ENCODE results near the gene MMGT1.

The MMGT1 gene

GRCh38 chrX:135973548-135974278, at the start of gene MMGT1:
TSS of gene MMGT1 (minus strand) at chrX:135973988. CDS start at chrX:135973675, 313 bp downstream.
- DNase-seq (ENCODE audit: low read depth in 2 of 2): peak; percentile 63 to 79

DNA sequence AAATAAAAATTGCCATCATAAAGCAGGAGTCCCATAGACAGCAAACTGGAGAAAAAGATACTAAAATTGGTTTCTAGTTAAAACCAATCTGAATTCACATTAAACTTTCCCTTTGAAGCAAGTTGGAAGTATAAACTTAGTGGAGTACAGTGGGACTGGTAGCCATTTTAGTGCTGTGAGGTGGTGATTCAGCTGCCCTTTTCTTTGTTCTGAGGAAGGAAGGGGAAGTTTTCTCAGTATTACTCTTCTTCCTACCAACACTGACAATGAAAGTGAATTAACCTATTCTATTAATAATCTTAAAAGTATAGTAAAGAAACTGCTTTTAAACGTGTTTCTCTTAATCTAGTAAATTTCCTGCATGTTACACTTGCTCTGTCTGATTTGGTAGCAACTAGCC, 48.1 kb upstream of the MMGT1 start:
- no peak for DNase-seq (ENCODE audit: low read depth in 2 of 2)

DNA sequence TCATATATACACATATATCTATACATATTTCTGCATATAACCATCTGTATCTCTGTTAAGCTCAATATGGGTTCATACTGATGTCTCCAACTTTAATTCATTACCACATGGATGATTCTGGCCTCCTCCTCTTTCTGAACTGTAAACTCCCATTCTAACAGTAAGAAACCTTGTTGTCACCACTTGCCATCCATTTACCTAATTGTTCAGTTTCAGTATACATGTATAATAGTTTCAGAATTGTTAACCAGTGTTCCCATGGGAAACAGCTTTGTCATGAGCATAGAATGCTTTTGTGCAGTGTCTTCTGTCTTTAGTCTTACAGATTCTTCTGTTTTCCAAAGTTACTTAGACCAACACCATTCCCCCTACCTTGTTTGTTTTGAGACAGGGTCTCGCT, 47.4 kb upstream of the MMGT1 start:
- DNase-seq (ENCODE audit: low read depth in 2 of 2): no peak

GRCh38 chrX:136019226-136019625, 45.4 kb upstream of the MMGT1 start:
- DNase-seq (ENCODE audit: low read depth in 2 of 2): no peak

DNA sequence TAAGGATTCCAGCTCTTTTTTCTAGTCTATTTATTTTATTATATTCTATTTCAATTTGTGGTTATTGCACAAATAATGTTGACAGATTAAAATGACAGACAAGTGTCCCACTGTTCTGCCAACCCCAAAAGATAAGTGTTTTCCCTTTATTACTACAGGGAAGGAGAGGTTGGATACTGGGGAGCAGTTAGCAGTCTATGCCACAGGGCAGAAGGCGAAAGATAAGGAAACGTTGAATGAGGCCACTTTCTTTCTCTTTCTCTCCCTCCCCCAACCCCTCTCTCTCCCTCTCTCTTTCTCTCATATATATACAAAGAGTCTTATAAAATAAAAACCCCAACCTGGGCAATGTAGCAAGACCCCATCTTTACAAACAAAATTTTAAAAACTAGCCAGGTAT, 43.1 kb upstream of the MMGT1 start:
- no peak for DNase-seq (ENCODE audit: low read depth in 2 of 2)

DNA sequence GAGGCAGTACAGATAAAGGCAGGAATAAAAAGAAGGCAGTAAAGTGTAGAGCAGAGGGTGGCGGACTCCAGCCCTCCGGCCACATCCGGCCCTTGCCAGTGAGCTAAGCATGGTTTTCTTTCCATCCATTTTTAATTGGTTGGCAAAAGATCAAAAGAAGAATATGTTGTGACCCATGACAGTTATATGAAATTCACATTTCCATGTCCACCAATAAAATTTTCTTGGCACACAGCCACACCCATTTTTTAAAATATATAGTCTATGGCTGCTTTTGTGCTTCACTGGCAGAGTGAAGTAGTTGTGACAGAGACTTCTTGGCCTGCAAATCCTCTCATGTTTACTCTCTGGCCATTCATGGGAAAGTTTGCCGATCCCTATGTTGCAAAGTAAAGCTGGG, 41.2 kb upstream of the MMGT1 start:
- DNase-seq (ENCODE audit: low read depth in 2 of 2): no peak

GRCh38 chrX:135988245-135988644, 14.5 kb upstream of the MMGT1 start:
- no peak for DNase-seq (ENCODE audit: low read depth in 2 of 2)

- no peak for DNase-seq (ENCODE audit: low read depth in 2 of 2)
These were observed 12.2 kb upstream of the MMGT1 start for GRCh38 chrX:135985973-135986310.

DNA sequence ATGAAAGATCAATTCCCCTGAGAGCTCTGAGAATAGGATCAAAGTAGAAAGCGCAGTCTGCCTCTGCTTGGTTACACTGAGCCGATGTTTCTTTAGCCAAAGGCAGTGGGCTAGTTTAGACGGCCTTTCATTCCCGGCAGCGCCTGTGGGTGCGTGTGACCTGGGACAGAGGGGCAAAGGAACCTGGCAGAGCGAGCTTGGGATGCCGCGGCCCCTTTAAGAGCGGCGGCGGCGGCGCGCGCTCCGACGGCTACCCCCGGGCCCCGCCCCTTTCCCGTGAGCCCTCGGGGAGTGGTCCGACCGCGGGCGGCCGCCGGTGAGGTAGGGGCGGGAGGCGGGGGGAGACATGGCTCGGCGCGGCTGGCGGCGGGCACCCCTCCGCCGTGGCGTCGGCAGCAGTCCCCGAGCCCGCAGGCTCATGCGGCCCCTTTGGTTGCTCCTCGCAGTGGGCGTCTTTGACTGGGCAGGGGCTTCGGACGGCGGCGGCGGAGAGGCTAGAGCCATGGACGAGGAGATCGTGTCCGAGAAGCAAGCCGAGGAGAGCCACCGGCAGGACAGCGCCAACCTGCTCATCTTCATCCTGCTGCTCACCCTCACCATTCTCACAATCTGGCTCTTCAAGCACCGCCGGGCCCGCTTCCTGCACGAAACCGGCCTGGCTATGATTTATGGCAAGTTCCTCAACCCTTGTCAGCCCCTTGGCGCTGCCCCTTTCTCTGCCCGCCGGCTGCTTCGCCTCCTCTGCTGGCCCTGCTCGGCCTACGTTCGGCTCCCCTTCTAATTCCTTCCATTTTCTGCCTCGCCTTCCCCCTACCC, 11.6 kb upstream of the MMGT1 start, which contains the start of gene SLC9A6:
TSS of gene SLC9A6 (plus strand) at position 279 of the 816 bp plus-strand sequence. CDS start at position 503, 224 bp downstream.
- peak; percentile 47 to 53 for DNase-seq (ENCODE audit: low read depth in 2 of 2)

DNA sequence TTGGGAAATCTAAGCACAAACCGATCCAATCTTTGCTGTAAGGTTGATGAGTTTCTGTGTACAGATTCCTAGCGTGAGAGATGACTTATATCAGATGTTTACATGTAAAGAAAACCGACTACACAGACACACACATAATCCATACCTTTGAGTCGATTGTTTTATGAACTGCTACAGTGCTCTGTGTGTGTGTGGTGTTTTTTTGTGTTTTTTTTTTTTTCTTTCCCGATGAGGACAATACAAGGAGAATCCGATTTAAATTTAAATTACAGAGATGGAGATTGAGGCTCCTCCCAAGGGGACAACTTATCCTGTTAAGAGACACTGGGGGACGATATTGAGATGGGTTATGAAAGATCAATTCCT, 11.0 kb upstream of the MMGT1 start:
- no peak for DNase-seq (ENCODE audit: low read depth in 2 of 2)

DNA sequence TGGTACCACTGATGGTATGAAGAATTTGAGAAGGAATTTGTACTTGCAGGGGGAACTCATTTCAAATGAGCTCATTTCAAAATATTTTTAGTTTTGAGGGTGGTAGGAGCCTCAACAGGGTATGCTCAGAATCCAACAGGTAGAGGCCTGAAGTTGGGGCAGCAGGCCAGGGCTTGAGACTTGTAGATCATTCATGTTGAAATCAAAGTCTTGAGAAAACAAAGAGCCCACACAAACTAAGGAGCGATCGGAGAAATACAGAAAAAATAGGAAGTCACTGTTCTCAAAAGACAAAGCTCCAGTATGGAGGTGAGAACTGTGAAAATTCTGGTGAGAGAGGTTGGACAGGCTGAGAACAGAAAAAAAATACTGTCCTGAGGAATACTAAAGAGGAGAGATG, 10.5 kb upstream of the MMGT1 start:
- no peak for DNase-seq (ENCODE audit: low read depth in 2 of 2)

- no peak for DNase-seq (ENCODE audit: low read depth in 2 of 2)
These were observed 9.1 kb upstream of the MMGT1 start for GRCh38 chrX:135982860-135983259.

DNA sequence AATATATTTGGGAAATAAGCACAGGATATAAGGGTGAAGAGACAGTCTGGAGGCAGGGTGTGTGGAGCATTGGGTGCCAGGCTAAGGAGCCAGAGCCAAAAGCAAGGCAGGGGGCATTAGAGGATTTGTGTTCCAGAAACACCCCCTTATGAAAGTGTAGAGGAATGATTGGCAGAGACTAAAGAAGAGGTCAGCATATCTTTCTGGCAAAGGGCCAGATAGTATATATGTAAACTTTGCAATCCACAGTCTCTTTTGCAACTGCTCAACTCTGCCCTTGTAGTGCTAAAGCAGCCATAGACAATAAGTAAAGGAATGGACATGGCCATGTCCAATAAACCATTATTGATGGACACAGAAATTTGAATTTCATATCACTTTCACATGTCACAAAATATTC, 7.9 kb upstream of the MMGT1 start:
- DNase-seq (ENCODE audit: low read depth in 2 of 2): no peak

- DNase-seq (ENCODE audit: low read depth in 2 of 2): no peak
These were observed 7.2 kb upstream of the MMGT1 start for GRCh38 chrX:135981010-135981409.

DNA sequence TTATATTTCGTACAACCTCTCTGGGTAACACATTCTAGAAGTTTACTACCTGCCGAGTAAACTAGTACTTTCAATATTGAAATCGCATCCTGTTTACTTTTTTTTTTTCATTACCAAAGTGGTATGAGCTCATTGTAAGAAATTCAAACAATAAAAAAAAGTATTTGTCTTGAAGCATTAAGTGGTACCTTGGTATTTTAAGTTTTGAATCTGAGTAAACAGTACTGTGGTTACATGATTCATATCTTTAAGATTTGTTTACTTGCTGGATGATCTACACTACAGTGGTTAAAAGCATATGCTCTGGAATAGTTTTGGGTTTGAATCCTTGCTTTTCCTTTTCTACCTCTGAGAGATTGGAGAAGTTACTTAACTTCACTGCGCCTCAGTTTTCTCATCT, 3.8 kb upstream of the MMGT1 start:
- no peak for DNase-seq (ENCODE audit: low read depth in 2 of 2)

- no peak for DNase-seq (ENCODE audit: low read depth in 2 of 2)
These were observed 1.6 kb upstream of the MMGT1 start for GRCh38 chrX:135975421-135975820.

DNA sequence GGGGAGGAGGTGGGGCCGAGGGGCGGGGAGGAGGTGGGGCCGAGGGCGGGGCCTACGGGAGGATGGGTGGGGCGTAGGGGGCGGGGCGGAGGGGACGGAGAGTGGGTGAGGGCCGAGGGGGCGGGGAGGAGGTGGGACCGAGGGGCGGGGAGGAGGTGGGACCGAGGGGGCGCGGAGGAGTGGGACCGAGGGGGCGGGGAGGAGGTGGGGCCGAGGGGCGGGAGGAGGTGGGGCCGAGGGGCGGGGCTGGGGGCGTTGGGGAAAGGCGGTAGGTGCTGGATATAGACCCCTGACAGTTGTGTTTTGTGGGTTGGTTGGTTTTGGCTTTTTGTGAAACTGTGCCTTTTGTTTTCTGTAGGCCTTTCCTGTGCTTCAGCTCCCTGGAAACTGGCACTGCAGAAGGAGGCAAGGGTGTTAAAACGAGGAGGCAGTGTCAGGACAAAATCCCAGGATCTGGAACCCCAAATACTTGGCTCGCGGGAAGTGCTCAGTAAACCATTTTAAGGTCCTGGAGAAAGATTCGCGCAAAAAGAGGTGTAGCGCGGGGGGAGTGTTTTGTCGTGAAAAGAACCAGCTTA, 580 bp upstream of the MMGT1 start:
- DNase-seq (ENCODE audit: low read depth in 2 of 2): peak; percentile 47 to 52

DNA sequence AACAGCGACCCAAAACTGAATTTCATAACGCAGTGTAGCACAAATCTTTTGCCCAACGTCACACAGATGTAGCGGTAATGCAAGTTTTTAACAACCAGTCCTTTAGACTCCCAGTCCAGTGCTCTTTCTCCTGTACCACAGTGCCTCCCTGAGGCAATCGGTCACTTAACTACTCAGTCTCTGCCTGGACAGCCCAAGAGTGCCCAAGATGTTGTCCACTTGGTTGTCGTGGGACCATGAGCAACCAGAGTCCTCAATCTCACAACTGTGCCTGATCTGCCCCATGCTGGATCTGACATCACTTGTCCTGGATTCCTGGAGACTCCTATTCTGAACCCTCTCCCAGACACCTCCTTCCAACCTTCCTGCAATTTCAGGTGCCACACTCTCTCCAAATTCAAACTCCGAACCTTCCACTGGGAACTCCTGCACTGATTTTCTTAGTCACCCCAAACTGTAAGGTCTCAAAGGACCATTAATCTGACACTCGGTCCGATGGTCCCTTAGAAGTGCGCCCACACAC, 702 bp downstream of the MMGT1 start:
- no peak for DNase-seq (ENCODE audit: low read depth in 2 of 2)

DNA sequence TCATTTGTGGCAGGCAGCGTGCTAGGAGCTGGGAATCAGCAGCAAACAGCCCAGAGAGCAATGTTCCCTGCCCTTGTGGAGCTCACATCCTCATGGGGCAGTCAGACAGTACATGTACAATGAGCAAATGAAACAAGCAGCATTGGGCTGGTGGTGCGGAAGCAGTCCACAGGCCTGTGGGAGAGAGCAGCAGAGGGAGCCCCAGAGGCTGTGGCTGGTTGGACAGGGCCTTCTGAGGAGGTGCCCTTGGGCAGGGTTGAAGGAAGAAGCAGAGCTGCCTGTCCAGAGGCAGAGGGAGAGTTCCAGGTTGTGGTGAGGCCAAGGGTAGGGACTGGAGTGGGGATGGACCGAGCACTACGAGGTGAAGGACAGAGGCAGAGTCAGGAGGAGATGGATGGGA, 22.5 kb downstream of the MMGT1 start:
- DNase-seq (ENCODE audit: low read depth in 2 of 2): no peak

- DNase-seq (ENCODE audit: low read depth in 2 of 2): no peak
These were observed 29.3 kb downstream of the MMGT1 start for GRCh38 chrX:135944486-135944885.

DNA sequence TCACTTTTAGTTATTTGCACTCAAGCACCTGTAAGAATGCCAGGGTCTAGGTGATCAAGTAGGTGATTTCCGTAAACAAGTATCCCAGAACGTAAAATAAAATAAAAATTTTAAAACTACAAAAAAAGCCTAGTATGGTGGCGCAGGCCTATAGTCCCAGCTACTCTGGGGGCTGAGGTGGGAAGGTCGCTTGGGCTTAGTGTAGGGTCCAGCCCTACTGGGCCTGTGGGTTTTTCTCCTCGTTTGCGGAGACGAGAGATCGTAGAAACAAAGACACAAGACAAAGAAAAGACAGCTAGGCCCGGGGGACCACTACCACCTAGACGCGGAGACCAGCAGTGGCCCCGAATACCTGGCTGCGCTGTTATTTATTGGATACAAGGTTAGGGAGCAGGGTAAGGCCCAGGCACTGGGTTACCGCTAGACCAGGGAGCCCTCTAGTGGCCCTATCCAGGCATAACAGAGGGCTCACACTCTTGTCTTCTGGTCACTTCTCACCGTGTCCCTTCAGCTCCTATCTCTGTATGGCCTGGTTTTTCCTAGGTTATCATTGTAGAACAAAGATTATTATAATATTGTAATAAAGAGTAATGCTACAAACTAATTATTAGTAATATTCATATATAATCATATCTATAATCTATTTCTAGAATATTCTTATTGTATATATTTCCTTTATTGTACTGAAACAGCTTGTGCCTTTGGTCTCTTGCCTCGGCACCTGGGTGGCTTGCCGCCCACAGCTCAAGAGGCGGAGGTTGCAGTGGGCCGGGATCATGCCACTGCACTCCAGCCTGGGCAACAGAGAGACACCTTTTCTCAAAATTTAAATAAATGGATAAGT, 41.9 kb downstream of the MMGT1 start:
- DNase-seq (ENCODE audit: low read depth in 2 of 2): peak; percentile 16 to 32

- no peak for DNase-seq (ENCODE audit: low read depth in 2 of 2)
These were observed 45.9 kb downstream of the MMGT1 start for GRCh38 chrX:135927897-135928296.

Data from stimulated activated CD4-positive, alpha-beta T cell treated with anti-CD3 and anti-CD28 coated beads, Interleukin-4, amount 100 ng/mL, for 48 hours (primary cell).